Measurements from ENCODE around the gene MFAP4.
A peak's percentile ranks its signal among the peaks of the same experiment; 100 is the strongest.

The MFAP4 gene

DNA sequence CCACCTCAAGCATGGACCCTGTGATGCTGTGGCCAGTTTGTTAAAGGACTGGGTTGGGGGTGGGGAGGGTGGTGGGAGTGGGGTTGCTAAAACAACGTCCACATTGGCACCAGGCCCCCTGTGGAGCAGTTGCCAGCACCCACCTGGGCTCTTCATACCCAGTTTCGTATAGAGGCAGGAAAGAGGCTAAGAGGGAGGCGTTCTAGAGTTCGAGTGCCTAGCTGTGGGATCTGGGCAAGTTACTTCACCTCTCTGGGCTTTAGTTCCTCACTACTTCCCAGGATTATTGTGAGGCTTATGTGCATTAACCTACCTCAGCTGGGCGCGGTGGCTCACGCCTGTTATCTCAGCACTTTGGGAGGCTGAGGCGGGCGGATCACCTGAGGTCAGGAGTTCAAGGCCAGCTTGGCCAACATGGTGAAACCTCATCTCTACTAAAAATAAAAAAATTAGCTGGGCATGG lies 1.4 kb downstream of the MFAP4 start:
- no peak for DNase-seq (ENCODE audit: low read depth in 2 of 2)

GRCh38 chr17:19384723-19385391 lies 2.1 kb downstream of the MFAP4 start:
- no peak for DNase-seq (ENCODE audit: low read depth in 2 of 2)

DNA sequence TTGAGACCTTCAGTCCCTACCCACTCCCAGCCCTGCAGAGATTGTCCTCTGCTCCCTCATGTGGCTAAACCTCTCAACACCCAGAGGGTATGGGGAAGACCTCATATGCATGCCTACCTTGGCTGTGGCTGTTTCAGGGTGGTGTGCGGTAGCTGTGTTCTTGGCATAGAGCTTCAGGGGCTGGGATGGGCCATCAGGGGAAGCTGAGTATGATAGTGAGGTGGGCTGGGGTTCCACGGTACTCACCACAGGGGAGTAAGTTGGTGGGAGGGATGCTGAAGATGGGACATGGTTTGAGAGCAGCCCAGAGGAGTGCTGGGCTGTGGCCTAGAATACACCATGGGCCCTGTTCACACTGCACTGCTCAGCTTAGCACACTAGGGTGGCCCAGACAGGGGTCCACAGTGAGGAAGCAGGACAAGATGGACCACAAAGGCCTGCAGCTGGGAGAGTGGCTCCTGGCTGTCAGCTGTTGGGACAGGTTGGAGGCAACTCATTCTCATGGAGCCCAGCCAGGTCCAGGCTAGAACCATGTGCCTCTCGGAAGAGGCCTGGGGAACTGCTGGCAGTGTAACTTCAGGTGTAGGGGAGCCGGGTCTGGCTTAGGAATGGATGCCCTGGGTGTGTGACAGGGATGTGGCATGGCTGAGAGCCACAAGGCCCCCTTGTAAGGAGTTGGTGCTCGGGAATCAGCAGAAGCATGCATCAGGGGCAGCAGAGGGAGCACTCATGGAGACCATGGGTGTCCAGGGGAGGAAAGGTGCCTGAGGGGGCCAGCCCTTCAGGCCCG lies 3.1 kb downstream of the MFAP4 start:
- no peak for DNase-seq (ENCODE audit: low read depth in 2 of 2)

GRCh38 chr17:19382531-19383444 lies 4.2 kb downstream of the MFAP4 start:
- no peak for DNase-seq (ENCODE audit: low read depth in 2 of 2)

- DNase-seq (ENCODE audit: low read depth in 2 of 2): no peak
These were observed 5.1 kb downstream of the MFAP4 start for GRCh38 chr17:19381741-19382444.

DNA sequence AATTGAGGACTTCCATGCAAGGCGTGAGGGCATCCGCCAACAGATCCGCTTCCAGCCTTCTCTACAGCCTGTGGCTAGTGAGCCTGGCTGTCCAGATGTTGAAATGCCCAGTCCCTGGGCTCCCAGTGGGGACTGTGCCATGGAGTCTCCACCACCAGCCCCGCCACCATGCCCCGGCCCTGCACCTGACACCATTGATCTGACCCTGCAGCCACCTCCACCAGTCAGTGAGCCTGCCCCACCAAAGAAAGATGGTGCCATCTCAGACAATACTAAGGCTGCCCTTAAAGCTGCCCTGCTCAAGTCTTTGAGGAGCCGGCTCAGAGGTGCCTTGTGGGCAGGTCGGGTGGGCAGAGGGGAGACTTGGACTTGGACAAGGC lies 5.6 kb downstream of the MFAP4 start:
- DNase-seq (ENCODE audit: low read depth in 2 of 2): no peak

GRCh38 chr17:19380481-19381301 lies 6.3 kb downstream of the MFAP4 start:
- DNase-seq (ENCODE audit: low read depth in 2 of 2): no peak

GRCh38 chr17:19379361-19380065 lies 7.5 kb downstream of the MFAP4 start:
- DNase-seq (ENCODE audit: low read depth in 2 of 2): no peak

- DNase-seq (ENCODE audit: low read depth in 2 of 2): no peak
These were observed 8.3 kb downstream of the MFAP4 start, which contains the start of gene MAPK7 for GRCh38 chr17:19378416-19379360. Gene MAPK7 (plus strand): TSS chr17:19378498. CDS start chr17:19378901, 403 bp downstream.

GRCh38 chr17:19377602-19378415 lies 9.2 kb downstream of the MFAP4 start:
- DNase-seq (ENCODE audit: low read depth in 2 of 2): peak; percentile 80 to 88

GRCh38 chr17:19376811-19377210 lies 10.2 kb downstream of the MFAP4 start:
- no peak for DNase-seq (ENCODE audit: low read depth in 2 of 2)

DNA sequence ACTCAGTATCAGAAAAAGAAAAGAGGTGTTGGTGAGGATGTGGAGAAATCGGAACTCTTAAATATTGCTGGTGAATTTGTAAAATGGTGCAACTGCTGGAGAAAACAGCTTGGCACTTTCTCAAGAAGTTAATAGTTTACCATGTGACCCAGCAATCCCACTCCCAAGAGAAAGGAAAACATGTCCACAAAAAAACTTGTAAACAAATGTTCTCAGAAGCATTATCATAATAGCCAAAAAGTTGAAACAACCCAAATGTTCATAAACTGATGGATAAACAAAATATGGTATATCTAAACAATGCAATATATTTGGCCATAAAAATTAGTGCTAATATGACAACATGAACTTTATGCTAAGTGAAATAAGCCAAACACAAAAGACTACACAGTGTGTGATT lies 11.3 kb downstream of the MFAP4 start:
- no peak for DNase-seq (ENCODE audit: low read depth in 2 of 2)

DNA sequence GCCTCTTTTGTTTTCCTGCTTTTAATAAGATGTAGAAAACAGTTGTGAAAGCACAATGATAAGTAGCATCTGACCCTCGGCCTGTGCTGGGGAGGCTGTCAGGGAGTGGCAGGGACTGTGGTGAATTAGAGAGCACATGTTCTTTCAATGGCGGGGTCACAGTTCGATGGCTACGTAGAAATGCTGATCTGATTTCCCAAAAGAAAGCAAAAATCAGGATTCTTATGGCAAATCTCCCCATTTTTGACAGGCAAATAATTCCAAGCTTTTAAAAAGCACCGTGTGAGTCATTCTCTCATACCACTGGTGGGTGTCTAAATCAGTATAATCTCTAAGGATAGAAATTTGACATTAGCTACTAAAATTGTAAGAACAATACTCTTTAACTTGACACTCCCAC lies 12.9 kb downstream of the MFAP4 start:
- no peak for DNase-seq (ENCODE audit: low read depth in 2 of 2)

- DNase-seq (ENCODE audit: low read depth in 2 of 2): no peak
These were observed 14.0 kb downstream of the MFAP4 start for GRCh38 chr17:19372866-19373504.

DNA sequence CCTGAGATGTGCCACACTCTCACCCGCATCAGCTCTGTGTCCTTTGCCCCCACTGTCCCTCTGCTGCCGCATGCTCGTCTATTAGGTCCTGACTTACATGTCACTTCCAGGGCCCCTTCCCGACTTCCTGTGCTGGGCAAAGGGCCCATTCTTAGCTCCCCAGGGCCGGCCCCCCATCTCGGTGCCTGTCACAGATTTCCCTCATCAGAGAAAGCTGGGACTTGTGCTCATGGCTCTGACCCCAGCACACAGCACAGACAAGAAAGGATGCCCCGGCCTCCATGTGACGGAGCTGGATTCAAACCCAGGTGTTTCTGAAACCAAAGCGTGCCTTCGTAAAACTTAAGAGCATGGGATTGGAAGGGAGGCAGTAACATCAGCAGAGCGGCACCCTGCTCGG lies 14.6 kb downstream of the MFAP4 start:
- no peak for DNase-seq (ENCODE audit: low read depth in 2 of 2)

GRCh38 chr17:19372011-19372370 lies 15.0 kb downstream of the MFAP4 start:
- DNase-seq (ENCODE audit: low read depth in 2 of 2): no peak

DNA sequence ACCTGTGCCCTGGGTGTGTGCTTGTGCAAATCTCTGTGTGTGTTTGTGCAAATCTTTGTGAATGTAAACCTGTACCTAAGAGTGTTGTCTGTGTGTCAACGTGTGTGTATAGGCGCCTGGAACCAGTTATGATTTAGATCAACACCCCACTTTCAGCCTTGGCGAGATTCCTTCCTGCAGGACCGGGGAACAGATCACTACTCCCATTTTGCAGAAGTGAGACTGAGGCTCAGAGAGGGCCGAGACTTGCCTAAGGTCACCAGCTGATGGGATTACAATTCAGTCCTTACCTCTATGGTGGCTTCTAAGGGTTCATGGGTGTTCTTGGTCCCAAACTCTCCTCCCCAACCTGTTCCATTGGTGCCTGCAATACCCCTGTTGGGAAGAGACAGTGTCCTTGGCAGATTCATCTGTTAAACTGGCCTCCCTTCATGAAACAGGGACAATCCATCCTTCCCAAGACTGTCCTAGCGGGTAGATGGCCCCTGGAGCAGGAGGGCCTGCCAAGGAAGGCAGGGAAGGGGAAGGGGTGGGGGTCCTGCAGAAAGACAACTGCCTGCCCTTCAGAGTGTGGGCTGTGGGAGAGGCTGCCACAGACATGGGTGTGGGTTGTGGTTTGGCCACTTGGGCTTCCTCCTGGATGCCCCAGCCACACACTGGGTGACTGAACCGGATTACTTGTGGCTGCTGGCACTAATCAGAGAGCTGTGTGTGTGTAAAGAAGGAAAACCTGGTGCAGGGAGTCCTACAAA lies 15.6 kb downstream of the MFAP4 start:
- DNase-seq (ENCODE audit: low read depth in 2 of 2): no peak
